Kidney (tissue), 22 donors: ENCODE results near the gene CD300E. TPM values are rescaled to one million over a fixed set of nuclear protein-coding genes. Genes with fewer than 3 reads are reported as not detected.
A peak's percentile ranks its signal among the peaks of the same experiment; 100 is the strongest.

Experiments
- DNase-seq, 5 donors: peaks; one replicate each; pipeline ENCODE4 v3.0.0-alpha.2; 2013 to 2020
- FAIRE-seq: peaks from 2 replicates; lab custom pipeline; 2012; peaks lifted over from hg19 to GRCh38; lab: Jason Lieb, UNC
- H3K27ac ChIP-seq, 2 donors: one replicate each; pipeline ENCODE4 v1.7.0; 2013; ENCODE audit warnings: low read depth in 2 of 2, low read length in 2 of 2, inconsistent platforms in 1 of 2
- H3K27me3 ChIP-seq: one replicate; pipeline ENCODE4 v1.7.1; 2013; ENCODE audit warnings: low read length, inconsistent platforms; ENCODE audit not compliant: control insufficient read depth, insufficient read depth
- H3K36me3 ChIP-seq, 3 donors: one replicate each; pipeline versions ENCODE4 v1.7.0 to v1.7.1; 2013; ENCODE audit warnings: low read length in 3 of 3, control low read depth in 1 of 3, inconsistent platforms in 1 of 3; ENCODE audit not compliant: insufficient read depth in 3 of 3, control insufficient read depth in 2 of 3
- H3K4me1 ChIP-seq, 3 donors: one replicate each; pipeline versions ENCODE4 v1.7.0 to v1.7.1; 2013; ENCODE audit warnings: low read length in 3 of 3, inconsistent platforms in 1 of 3, low read depth in 1 of 3; ENCODE audit not compliant: control insufficient read depth in 2 of 3, insufficient read depth in 2 of 3
- H3K4me3 ChIP-seq, 3 donors: one replicate each; pipeline versions ENCODE4 v1.7.0 to v1.8.1; 2013; ENCODE audit warnings: low read length in 3 of 3, control low read depth in 1 of 3, inconsistent platforms in 1 of 3
- H3K9ac ChIP-seq, 3 donors: one replicate each; pipeline versions ENCODE4 v1.7.0 to v1.7.1; 2013; ENCODE audit warnings: low read length in 3 of 3, control low read depth in 1 of 3, inconsistent platforms in 1 of 3
- H3K9me3 ChIP-seq, 3 donors: one replicate each; pipeline versions ENCODE4 v1.7.0 to v1.7.1; 2013; ENCODE audit warnings: low read length in 3 of 3, control low read depth in 1 of 3, inconsistent platforms in 1 of 3; ENCODE audit not compliant: control insufficient read depth in 2 of 3, insufficient read depth in 1 of 3
- CTCF ChIP-seq: IDR thresholded peaks from 3 replicates; pipeline ENCODE4 v1.5.1; 2012; ENCODE audit warnings: mild to moderate bottlenecking, moderate library complexity, borderline replicate concordance; ENCODE audit not compliant: insufficient read depth; ENCODE audit errors: extremely low read depth
- intact Hi-C: fragments of 100-400 bp; cut with DNase I; formaldehyde crosslinking; loops from one replicate; pipeline ENCODE4 v1.11.1; 2022
- long read RNA-seq, 10 donors: library from polyadenylated mRNA in 1 of 10; unstranded in 1 of 10; transcript quantifications; one replicate each; pipeline ENCODE4 v2.0.0 and lab custom pipeline, GENCODE V29; 2021 to 2026
- polyA plus RNA-seq: library from polyadenylated mRNA; stranded (reverse); fragments of 350-450 nt; fragmentation: Illumina TruSeq; extraction: RNeasy Lipid Tissue Mini Kit (QIAGEN cat#74804); gene quantifications from one replicate; pipeline ENCODE4 v1.2.3, GENCODE V29; 2014; ENCODE audit warnings: low read depth, low replicate concordance; ENCODE audit not compliant: insufficient read depth
- total RNA-seq: library from RNA; stranded (reverse); fragmentation: NEBNext Ultra II Directional; extraction: Animal tissue kit (Norgen Biotek cat#: 25700); gene quantifications from one replicate; pipeline ENCODE4 v1.2.1, GENCODE V29; 2021
- donor health status: control.
- donor health status: control.
- donor health status: control.
- donor health status: control.
- donor health status: control.
- donor health status: DM: yes; HTN: yes; CAD: no.
- donor health status: Normal renal cell carcinoma (clear cell type).

CD300E gene
- 2.5 TPM for total RNA-seq
- polyA plus RNA-seq = 0.39 TPM
- long read RNA-seq, donor 1 = 0 reads
- long read RNA-seq, donor 2 = 0 reads
- long read RNA-seq, donor 3 = 0 reads
- long read RNA-seq, donor 4, partial matches to known transcripts = 0 of 1 reads
- long read RNA-seq, donor 4, other reads (novel, unspliced or antisense) = 0 of 1 reads
- long read RNA-seq, donor 5 = 0 reads
- long read RNA-seq, donor 6 = 0 reads
- long read RNA-seq, donor 7, partial matches to known transcripts = 0 of 2 reads
- long read RNA-seq, donor 7, other reads (novel, unspliced or antisense) = 2 of 2 reads
- long read RNA-seq, donor 8 = 0 reads
- long read RNA-seq, donor 9 = 0 reads
- long read RNA-seq, donor 10 = 0 reads

- Histone ChIP-seq H3K27me3 (no peaks in the 10 kb centered on the region), H3K9me3 (peaks cover 0 to 5% (median 0%) of the 10 kb centered on the region in 3 donors), H3K4me3 (no peak within 1 kb of the TSS), H3K36me3 (no peaks in the 10 kb centered on the region), H3K27ac (no peak within 1 kb of the TSS), H3K9ac (no peak within 1 kb of the TSS), H3K4me1 (no peaks in the 10 kb centered on the region)
- DNase-seq = no peak
- TF ChIP-seq CTCF = no peak
- intact Hi-C loops = no loop called here
- no peak for FAIRE-seq
These were observed at the start of gene CD300E for GRCh38 chr17:74623693-74624093. CD300E (minus strand) TSS chr17:74623738; CDS start chr17:74623621, 117 bp downstream.

GRCh38 chr17:74671031-74671771 is 47.7 kb upstream of the CD300E start:
- no peak overlapping the region for H3K4me3 ChIP-seq
- peak; percentile 84 to 96 (median 95) for DNase-seq
- no peaks in the 10 kb centered on the region for H3K4me1 ChIP-seq
- H3K9me3 ChIP-seq = no peaks in the 10 kb centered on the region
- H3K36me3 ChIP-seq = no peaks in the 10 kb centered on the region
- no peak overlapping the region for H3K27ac ChIP-seq
- H3K27me3 ChIP-seq = peaks cover 6% of the 10 kb centered on the region
- no peak overlapping the region for H3K9ac ChIP-seq
- no peak for TF ChIP-seq CTCF
- FAIRE-seq = no peak
- intact Hi-C loops = no loop called here

GRCh38 chr17:74670329-74670728 is 46.8 kb upstream of the CD300E start:
- no peak for DNase-seq
- no peak for FAIRE-seq
- Histone ChIP-seq H3K4me3 (no peak overlapping the region), H3K4me1 (no peaks in the 10 kb centered on the region), H3K27me3 (peaks cover 6% of the 10 kb centered on the region), H3K9me3 (no peaks in the 10 kb centered on the region), H3K9ac (no peak overlapping the region), H3K36me3 (no peaks in the 10 kb centered on the region), H3K27ac (no peak overlapping the region)
- intact Hi-C loops = no loop called here
- TF ChIP-seq CTCF = no peak
